GM12872 (cell line): Measurements from ENCODE around the gene MCF2L.

Experiments
- CTCF ChIP-seq: IDR thresholded peaks from 3 replicates; pipeline ENCODE4 v1.5.1; 2011; ENCODE audit warnings: low read depth, mild to moderate bottlenecking, low read length, moderate library complexity; ENCODE audit not compliant: insufficient read depth

The MCF2L gene

GRCh38 chr13:112952759-112953551, 16.1 kb upstream of the MCF2L start:
- TF ChIP-seq CTCF, result no peak

GRCh38 chr13:112953591-112954487, 15.2 kb upstream of the MCF2L start:
- no peak for TF ChIP-seq CTCF

- no peak for TF ChIP-seq CTCF
Observed at GRCh38 chr13:112954488-112955270, 14.3 kb upstream of the MCF2L start.

- no peak for TF ChIP-seq CTCF
Observed at GRCh38 chr13:112955271-112955937, 13.6 kb upstream of the MCF2L start.

- no peak for TF ChIP-seq CTCF
Observed at GRCh38 chr13:112955956-112956355, 13.1 kb upstream of the MCF2L start.

GRCh38 chr13:112956571-112957294, 12.3 kb upstream of the MCF2L start:
- TF ChIP-seq CTCF, result no peak
